Naive thymus-derived CD4-positive, alpha-beta T cell (primary cell): ENCODE measurements around the gene DENND1A. TPM values are rescaled to one million over a fixed set of nuclear protein-coding genes. Genes with fewer than 3 reads are reported as not detected.

Experiments used
- ATAC-seq: fragments of 150-1000 bp; cut with Tn5 transposase; 2 replicates; pipeline ENCODE4 v1.10.0; 2021; ENCODE audit warnings: mild to moderate bottlenecking, moderate library complexity
- CTCF ChIA-PET: fragments of 350-600 bp; sonication (Branson Sonifier 250); formaldehyde crosslinking; loops from one replicate; lab custom pipeline; 2021; ENCODE audit warnings: antibody characterized with exemption; lab: Charles Lee
- POLR2A ChIA-PET: fragments of 350-600 bp; sonication (Branson Sonifier 250); formaldehyde crosslinking; loops from one replicate; lab custom pipeline; 2021; ENCODE audit warnings: antibody characterized with exemption, inconsistent platforms; lab: Charles Lee
- DNase-seq, 9 donors: peaks; one replicate each; pipeline versions ENCODE4 v3.0.0 to v3.0.0-alpha.2; 2020 to 2022; ENCODE audit warnings: mixed read lengths in 1 of 9
- H3K27ac ChIP-seq: one replicate; pipeline ENCODE4 v1.7.0; 2013; ENCODE audit warnings: mild to moderate bottlenecking, low read depth, low read length, moderate library complexity
- H3K27me3 ChIP-seq, 2 donors: one replicate each; pipeline ENCODE4 v1.7.0; 2013; ENCODE audit warnings: low read length in 2 of 2, mild to moderate bottlenecking in 2 of 2, moderate library complexity in 2 of 2; ENCODE audit not compliant: control insufficient read depth in 2 of 2, insufficient read depth in 2 of 2
- H3K36me3 ChIP-seq, 3 experiments: 1 replicate in 2 of 3; 2 replicates in 1 of 3; pipeline ENCODE4 v1.7.0; 2013; ENCODE audit warnings: low read length in 3 of 3, mild to moderate bottlenecking in 3 of 3, moderate library complexity in 1 of 3; ENCODE audit not compliant: insufficient read depth in 3 of 3, control insufficient read depth in 2 of 3
- H3K4me1 ChIP-seq, 2 donors: one replicate each; pipeline ENCODE4 v1.7.0; 2013; ENCODE audit warnings: low read length in 2 of 2, mild to moderate bottlenecking in 2 of 2, moderate library complexity in 1 of 2; ENCODE audit not compliant: control insufficient read depth in 2 of 2, insufficient read depth in 2 of 2
- H3K4me3 ChIP-seq: 2 replicates; pipeline ENCODE4 v1.7.0; 2013; ENCODE audit warnings: mild to moderate bottlenecking, low read length
- H3K9me3 ChIP-seq, 3 experiments: 1 replicate in 2 of 3; 2 replicates in 1 of 3; pipeline ENCODE4 v1.7.0; 2013; ENCODE audit warnings: low read length in 3 of 3; ENCODE audit not compliant: control insufficient read depth in 2 of 3
- H3K27ac Mint-ChIP-seq, 9 donors: one replicate each; pipeline ENCODE4 v1.8.0; 2020 to 2022; ENCODE audit warnings: mixed read lengths in 9 of 9, mild to moderate bottlenecking in 8 of 9, moderate library complexity in 5 of 9, inconsistent platforms in 2 of 9
- H3K27me3 Mint-ChIP-seq, 5 donors: one replicate each; pipeline ENCODE4 v1.8.0; 2021 to 2022; ENCODE audit warnings: mixed read lengths in 5 of 5, mild to moderate bottlenecking in 1 of 5
- H3K36me3 Mint-ChIP-seq, 5 donors: one replicate each; pipeline ENCODE4 v1.8.0; 2020 to 2022; ENCODE audit warnings: mixed read lengths in 5 of 5, mild to moderate bottlenecking in 3 of 5, inconsistent platforms in 1 of 5
- H3K4me1 Mint-ChIP-seq, 7 donors: one replicate each; pipeline ENCODE4 v1.8.0; 2020 to 2022; ENCODE audit warnings: mixed read lengths in 7 of 7, mild to moderate bottlenecking in 3 of 7, inconsistent platforms in 1 of 7
- H3K4me3 Mint-ChIP-seq, 10 donors: one replicate each; pipeline ENCODE4 v1.8.0; 2020 to 2022; ENCODE audit warnings: mild to moderate bottlenecking in 10 of 10, mixed read lengths in 10 of 10, moderate library complexity in 6 of 10, inconsistent platforms in 2 of 10
- H3K9me3 Mint-ChIP-seq, 11 donors: one replicate each; pipeline ENCODE4 v1.8.0; 2020 to 2022; ENCODE audit warnings: mixed read lengths in 11 of 11, mild to moderate bottlenecking in 4 of 11, inconsistent platforms in 1 of 11, moderate library complexity in 1 of 11
- intact Hi-C, 2 donors: fragments of 100-400 bp; cut with micrococcal nuclease; formaldehyde crosslinking; loops; one replicate each; pipeline ENCODE4 v1.15.1; 2023
- polyA plus RNA-seq, 2 donors: library from polyadenylated mRNA; unstranded; fragments of 300-500 nt; fragmentation: Illumina TruSeq; gene quantifications; one replicate each; pipeline ENCODE4 v1.2.3, GENCODE V29; 2021
- total RNA-seq, 6 experiments: library from RNA in 5 of 6; stranded (reverse) in 5 of 6; gene quantifications; 1 replicate in 5 of 6; 2 replicates in 1 of 6; pipeline ENCODE4 v1.2.3 and lab custom pipeline; 2021 to 2026

The DENND1A gene
- total and polyA plus RNA-seq, 7 experiments from 2014 or later = 4.6 to 41.1 (median 16.5) TPM

- no peak for ATAC-seq
- Mint-ChIP-seq H3K4me1 (peaks cover 11 to 25% (median 20%) of the 10 kb centered on the region in 7 donors), H3K27ac (no peak overlapping the region), H3K4me3 (no peak overlapping the region), H3K27me3 (no peaks in the 10 kb centered on the region), H3K36me3 (peaks cover 0 to 7% (median 0%) of the 10 kb centered on the region in 5 donors), H3K9me3 (no peaks in the 10 kb centered on the region)
- ChIA-PET POLR2A (no interaction called here), CTCF (no interaction called here)
- Histone ChIP-seq H3K27me3 (no peaks in the 10 kb centered on the region), H3K4me1 (peaks cover 0 to 12% of the 10 kb centered on the region in 2 donors), H3K9me3 (no peaks in the 10 kb centered on the region), H3K27ac (no peak overlapping the region), H3K36me3 (no peaks in the 10 kb centered on the region), H3K4me3 (no peak overlapping the region)
- intact Hi-C loops = no loop called here
- DNase-seq = no peak
Measured at GRCh38 chr9:123745933-123746332, 184.0 kb downstream of the DENND1A start.

- Mint-ChIP-seq H3K4me3 (no peak overlapping the region), H3K27me3 (no peaks in the 10 kb centered on the region), H3K9me3 (no peaks in the 10 kb centered on the region), H3K36me3 (peaks cover 0 to 7% (median 0%) of the 10 kb centered on the region in 5 donors), H3K27ac (no peak overlapping the region), H3K4me1 (peaks cover 10 to 23% (median 18%) of the 10 kb centered on the region in 7 donors)
- ATAC-seq (no peak), DNase-seq (no peak)
- H3K4me1 ChIP-seq = peaks cover 0 to 12% of the 10 kb centered on the region in 2 donors
- no peaks in the 10 kb centered on the region for H3K36me3 ChIP-seq
- no peaks in the 10 kb centered on the region for H3K27me3 ChIP-seq
- no peaks in the 10 kb centered on the region for H3K9me3 ChIP-seq
- H3K4me3 ChIP-seq = no peak overlapping the region
- no peak overlapping the region for H3K27ac ChIP-seq
- POLR2A ChIA-PET = no interaction called here
- CTCF ChIA-PET = interaction anchor here (0.5 kb wide), 1 partner anchor 1383 kb away, joined by 3 read pairs; no protein-coding TSS in a partner anchor
- intact Hi-C loops = no loop called here
Measured at GRCh38 chr9:123745451-123745850, 184.5 kb downstream of the DENND1A start.

- no peak overlapping the region for H3K27ac ChIP-seq
- no peaks in the 10 kb centered on the region for H3K9me3 ChIP-seq
- peaks cover 0 to 3% of the 10 kb centered on the region in 2 donors for H3K4me1 ChIP-seq
- Mint-ChIP-seq H3K27ac (no peak overlapping the region), H3K4me3 (no peak overlapping the region), H3K9me3 (no peaks in the 10 kb centered on the region), H3K27me3 (no peaks in the 10 kb centered on the region), H3K36me3 (peaks cover 0 to 10% (median 0%) of the 10 kb centered on the region in 5 donors), H3K4me1 (peaks cover 0 to 7% (median 6%) of the 10 kb centered on the region in 7 donors)
- intact Hi-C loops = no loop called here
- ChIA-PET POLR2A (no interaction called here), CTCF (no interaction called here)
- no peak for ATAC-seq
- no peak for DNase-seq
- no peak overlapping the region for H3K4me3 ChIP-seq
- no peaks in the 10 kb centered on the region for H3K27me3 ChIP-seq
- H3K36me3 ChIP-seq = no peaks in the 10 kb centered on the region
Measured at GRCh38 chr9:123743737-123744136, 186.2 kb downstream of the DENND1A start.

GRCh38 chr9:123742009-123742767, 187.7 kb downstream of the DENND1A start:
- Mint-ChIP-seq H3K36me3 (peaks cover 0 to 15% (median 0%) of the 10 kb centered on the region in 5 donors), H3K27ac (no peak overlapping the region), H3K4me3 (no peak overlapping the region), H3K27me3 (no peaks in the 10 kb centered on the region), H3K4me1 (peaks cover 0 to 6% (median 5%) of the 10 kb centered on the region in 7 donors), H3K9me3 (no peaks in the 10 kb centered on the region)
- ChIA-PET CTCF (no interaction called here), POLR2A (no interaction called here)
- DNase-seq = no peak
- no peaks in the 10 kb centered on the region for H3K27me3 ChIP-seq
- no peak overlapping the region for H3K4me3 ChIP-seq
- H3K36me3 ChIP-seq = no peaks in the 10 kb centered on the region
- no peaks in the 10 kb centered on the region for H3K9me3 ChIP-seq
- peaks cover 0 to 3% of the 10 kb centered on the region in 2 donors for H3K4me1 ChIP-seq
- intact Hi-C loops = no loop called here
- H3K27ac ChIP-seq = no peak overlapping the region
- ATAC-seq = no peak

- CTCF ChIA-PET = no interaction called here
- POLR2A ChIA-PET = no interaction called here
- Histone ChIP-seq H3K9me3 (no peaks in the 10 kb centered on the region), H3K27ac (no peak overlapping the region), H3K36me3 (no peaks in the 10 kb centered on the region), H3K4me3 (no peak overlapping the region), H3K27me3 (no peaks in the 10 kb centered on the region), H3K4me1 (peaks cover 0 to 3% of the 10 kb centered on the region in 2 donors)
- peaks cover 0 to 15% (median 0%) of the 10 kb centered on the region in 5 donors for H3K36me3 Mint-ChIP-seq
- ATAC-seq = no peak
- no peak overlapping the region for H3K4me3 Mint-ChIP-seq
- DNase-seq = no peak
- intact Hi-C loops = no loop called here
- peaks cover 0 to 6% (median 5%) of the 10 kb centered on the region in 7 donors for H3K4me1 Mint-ChIP-seq
- H3K9me3 Mint-ChIP-seq = no peaks in the 10 kb centered on the region
- H3K27ac Mint-ChIP-seq = no peak overlapping the region
- H3K27me3 Mint-ChIP-seq = no peaks in the 10 kb centered on the region
Measured at GRCh38 chr9:123741214-123741613, 188.7 kb downstream of the DENND1A start.

- no peak overlapping the region for H3K4me3 Mint-ChIP-seq
- no peaks in the 10 kb centered on the region for H3K27me3 Mint-ChIP-seq
- CTCF ChIA-PET = no interaction called here
- ATAC-seq (no peak), DNase-seq (no peak)
- H3K4me1 ChIP-seq = peaks cover 0 to 3% of the 10 kb centered on the region in 2 donors
- POLR2A ChIA-PET = interaction anchor here (1.1 kb wide), 1 partner anchor 10 kb away, joined by 3 read pairs; no protein-coding TSS in a partner anchor
- H3K4me3 ChIP-seq = no peak overlapping the region
- intact Hi-C loops = no loop called here
- H3K27ac ChIP-seq = no peak overlapping the region
- H3K36me3 ChIP-seq = no peaks in the 10 kb centered on the region
- no peaks in the 10 kb centered on the region for H3K27me3 ChIP-seq
- peaks cover 0 to 24% (median 5%) of the 10 kb centered on the region in 5 donors for H3K36me3 Mint-ChIP-seq
- H3K9me3 Mint-ChIP-seq = no peaks in the 10 kb centered on the region
- no peaks in the 10 kb centered on the region for H3K9me3 ChIP-seq
- H3K4me1 Mint-ChIP-seq = peaks cover 0 to 6% (median 5%) of the 10 kb centered on the region in 7 donors
- no peak overlapping the region for H3K27ac Mint-ChIP-seq
Measured at GRCh38 chr9:123739902-123740301, 190.0 kb downstream of the DENND1A start.
